Ovary (tissue), 9 donors: ENCODE data around the gene GGT7. TPM values are rescaled to one million over a fixed set of nuclear protein-coding genes. Genes with fewer than 3 reads are reported as not detected.

Experiments used
- DNase-seq, 5 donors: peaks; one replicate each; pipeline ENCODE4 v3.0.0-alpha.2; 2019 to 2020
- H3K27ac ChIP-seq, 2 donors: fragments of 200-600 bp; one replicate each; pipeline versions ENCODE4 v1.5.1 to v1.8.0; 2019 to 2022
- H3K27me3 ChIP-seq: fragments of 200-600 bp; one replicate; pipeline ENCODE4 v1.8.0; 2022
- H3K36me3 ChIP-seq: fragments of 200-600 bp; sonication (generic); one replicate; pipeline ENCODE4 v1.5.1; 2019
- H3K4me1 ChIP-seq: one replicate; pipeline ENCODE4 v1.8.1; 2013; ENCODE audit warnings: mild to moderate bottlenecking, moderate library complexity; ENCODE audit not compliant: insufficient read depth
- H3K4me3 ChIP-seq: fragments of 200-600 bp; sonication (generic); one replicate; pipeline ENCODE4 v1.5.1; 2017
- H3K9me3 ChIP-seq, 2 donors: fragments of 200-600 bp in 1 of 2; sonication (generic) in 1 of 2; one replicate each; pipeline versions ENCODE4 v1.5.1 to v1.8.1; 2013 to 2019; ENCODE audit warnings: mild to moderate bottlenecking in 1 of 2, moderate library complexity in 1 of 2
- CTCF ChIP-seq, 3 donors: fragments of 450-650 bp in 2 of 3; fragments of 200-600 bp in 1 of 3; IDR thresholded peaks; one replicate each; pipeline versions ENCODE4 v1.5.1 to v1.8.0; 2016 to 2022; ENCODE audit warnings: antibody characterized with exemption in 3 of 3, mild to moderate bottlenecking in 1 of 3
- EP300 ChIP-seq: sonication (generic); formaldehyde crosslinking; IDR thresholded peaks from one replicate; pipeline ENCODE4 v1.6.1; 2017; ENCODE audit warnings: antibody characterized with exemption
- POLR2A ChIP-seq: fragments of 450-650 bp; IDR thresholded peaks from one replicate; pipeline ENCODE4 v1.6.1; 2017; ENCODE audit warnings: antibody characterized with exemption, mild to moderate bottlenecking, moderate library complexity
- WGBS, 3 donors: extraction: QIAGEN DNeasy Blood & Tissue Kit in 1 of 3; methylation state at CpG; one replicate each; pipeline versions ENCODE4 v1.1.5 to v1.1.7; 2013 to 2017; 5-methylcytosine and 5-hydroxymethylcytosine counted together
- intact Hi-C, 4 donors: fragments of 100-400 bp; cut with DNase I; formaldehyde crosslinking; loops; one replicate each; pipeline versions ENCODE4 v1.11.0 to v1.15.1; 2022 to 2023
- polyA plus RNA-seq, 2 donors: library from polyadenylated mRNA; stranded (reverse); fragments of 200-250 nt in 1 of 2; fragments of 350-450 nt in 1 of 2; fragmentation: Illumina TruSeq in 1 of 2; extraction: RNeasy Lipid Tissue Mini Kit (QIAGEN cat#74804) in 1 of 2; gene quantifications; one replicate each; pipeline ENCODE4 v1.2.3, GENCODE V29; 2013 to 2014
- total RNA-seq, 7 donors: library from RNA; depleted of rRNA in 2 of 7; stranded (reverse); fragments of >200 nt in 2 of 7; fragmentation: NEBNext Ultra II Directional in 3 of 7; extraction: Animal tissue kit (Norgen Biotek cat#: 25700) in 3 of 7; gene quantifications; one replicate each; pipeline versions ENCODE4 v1.1.0 to v1.2.4, GENCODE V29; 2016 to 2023
- donor health status: DM: no; HTN: no; CAD: no; lungs with moderate emphysema.
- donor health status: DM: no; HTN: no; CAD: no.
- donor health status: Bipolar disorder and iron deficiency.
- donor health status: DM: yes; HTN: yes; CAD: no.
- donor health status: DM: no; HTN: no; CAD: no.
- donor health status: DM: yes; HTN: yes; CAD: no.

Gene GGT7
- total and polyA plus RNA-seq, 9 donors, result 4.4 to 30.3 (median 18.8) TPM

- intact Hi-C loops, result loop anchor here in 2 of 4 donors (10.0 kb wide), 2 partner anchors 263 to 603 kb away; partner anchors contain the start of genes GDF5 (in 1 of the 2) and TRPC4AP (in 1 of the 2)
- TF ChIP-seq CTCF (IDR thresholded peaks at IDR 0.05) (no peak), POLR2A (no peak), EP300 (no peak)
- no peak overlapping the region for H3K27ac ChIP-seq
- no peaks in the 10 kb centered on the region for H3K9me3 ChIP-seq
- no peaks in the 10 kb centered on the region for H3K36me3 ChIP-seq
- no peak overlapping the region for H3K4me3 ChIP-seq
- no peaks in the 10 kb centered on the region for H3K4me1 ChIP-seq
- WGBS, 3 donors, result 70 to 82% (median 80%) methylated on average over 5 of the region's 5 CpGs
- DNase-seq, result no peak
- no peaks in the 10 kb centered on the region for H3K27me3 ChIP-seq
Observed at GRCh38 chr20:34831936-34832335, 40.7 kb downstream of the GGT7 start.

GRCh38 chr20:34829191-34829590 is 43.5 kb downstream of the GGT7 start:
- no peak for TF ChIP-seq POLR2A
- no peaks in the 10 kb centered on the region for H3K27me3 ChIP-seq
- no peak overlapping the region for H3K4me3 ChIP-seq
- intact Hi-C loops, result no loop called here
- no peak overlapping the region for H3K27ac ChIP-seq
- H3K36me3 ChIP-seq, result no peaks in the 10 kb centered on the region
- DNase-seq, result no peak
- H3K9me3 ChIP-seq, result no peaks in the 10 kb centered on the region
- 56 to 73% (median 69%) methylated on average over 3 of the region's 3 CpGs for WGBS, 3 donors
- H3K4me1 ChIP-seq, result no peaks in the 10 kb centered on the region

- no peaks in the 10 kb centered on the region for H3K27me3 ChIP-seq
- DNase-seq, result peak; percentile 85 to 93 (median 89)
- no peaks in the 10 kb centered on the region for H3K9me3 ChIP-seq
- peaks cover 6% of the 10 kb centered on the region for H3K4me1 ChIP-seq
- intact Hi-C loops, result no loop called here
- WGBS, 3 donors, result 5 to 11% (median 9%) methylated on average over 28 to 52 of the region's 52 CpGs
- no peaks in the 10 kb centered on the region for H3K36me3 ChIP-seq
- no peak for TF ChIP-seq CTCF (IDR thresholded peaks at IDR 0.05)
- TF ChIP-seq EP300, result no peak
- TF ChIP-seq POLR2A, result no peak
- peak within 1 kb of the TSS; percentile 69 to 75 for H3K27ac ChIP-seq
- H3K4me3 ChIP-seq, result peak within 1 kb of the TSS; percentile 72
Observed at GRCh38 chr20:34825530-34826362, 46.9 kb downstream of the GGT7 start, which contains the start of gene NCOA6. TSS of gene NCOA6 (minus strand) at chr20:34825651. CDS start at chr20:34782355, 43,296 bp downstream.

- H3K27ac ChIP-seq, result peak overlapping the region; percentile 69 to 75
- intact Hi-C loops, result no loop called here
- 0 to 1% (median 1%) methylated on average over 55 to 68 of the region's 68 CpGs for WGBS, 3 donors
- no peaks in the 10 kb centered on the region for H3K36me3 ChIP-seq
- TF ChIP-seq CTCF (IDR thresholded peaks at IDR 0.05), result peak in 1 of 3 donors; percentile 7
- TF ChIP-seq POLR2A, result no peak
- H3K4me3 ChIP-seq, result peak overlapping the region; percentile 72
- no peaks in the 10 kb centered on the region for H3K9me3 ChIP-seq
- no peaks in the 10 kb centered on the region for H3K27me3 ChIP-seq
- peaks cover 7% of the 10 kb centered on the region for H3K4me1 ChIP-seq
- DNase-seq, result peak; percentile 56 to 74 (median 66)
Observed at GRCh38 chr20:34824806-34825529, 47.7 kb downstream of the GGT7 start.
